DND-41 (cell line): Measurements from ENCODE around the gene MORN1.

Experiments
- ATAC-seq: fragments of 200-7000 bp; cut with Tn5 transposase; 3 replicates; pipeline ENCODE4 v1.9.1; 2021; ENCODE audit warnings: low read depth; ENCODE audit not compliant: insufficient read depth
- DNase-seq: peaks from one replicate; pipeline ENCODE4 v3.0.0-alpha.2; 2020
- H2AFZ ChIP-seq: 2 replicates; pipeline ENCODE4 v1.6.0; 2012; ENCODE audit warnings: low read depth, low read length
- H3K27ac ChIP-seq: 2 replicates; pipeline ENCODE4 v1.5.1; 2012; ENCODE audit warnings: low read length, inconsistent platforms
- H3K27me3 ChIP-seq: fragments of 200-600 bp; sonication (generic); 2 replicates; pipeline ENCODE4 v1.6.0; 2012; ENCODE audit warnings: low read length, mild to moderate bottlenecking, inconsistent platforms; ENCODE audit not compliant: insufficient read depth, poor library complexity
- H3K36me3 ChIP-seq: 2 replicates; pipeline ENCODE4 v1.5.1; 2012; ENCODE audit warnings: low read length, inconsistent platforms; ENCODE audit not compliant: insufficient read depth
- H3K4me1 ChIP-seq: 2 replicates; pipeline ENCODE4 v1.5.1; 2012; ENCODE audit warnings: mild to moderate bottlenecking, low read length; ENCODE audit not compliant: insufficient read depth
- H3K4me2 ChIP-seq: 2 replicates; pipeline ENCODE4 v1.6.0; 2012; ENCODE audit warnings: mild to moderate bottlenecking, moderate library complexity, low read length, inconsistent platforms; ENCODE audit not compliant: insufficient read depth
- H3K4me3 ChIP-seq, 2 experiments: fragments of 200-600 bp in 1 of 2; shearing (Covaris generic) in 1 of 2; 2 replicates each; pipeline ENCODE4 v1.5.1; 2012 to 2016; ENCODE audit warnings: inconsistent platforms in 2 of 2, low read length in 2 of 2, mild to moderate bottlenecking in 2 of 2, low read depth in 1 of 2, moderate library complexity in 1 of 2
- H3K79me2 ChIP-seq: 2 replicates; pipeline ENCODE4 v1.6.0; 2012; ENCODE audit warnings: low read length, inconsistent platforms; ENCODE audit not compliant: insufficient read depth
- H3K9ac ChIP-seq: 2 replicates; pipeline ENCODE4 v1.6.0; 2012; ENCODE audit warnings: low read depth, mild to moderate bottlenecking, inconsistent platforms, low read length, moderate library complexity
- H3K9me3 ChIP-seq: 2 replicates; pipeline ENCODE4 v1.5.1; 2012; ENCODE audit warnings: low read length, moderate library complexity, mild to moderate bottlenecking, inconsistent platforms; ENCODE audit not compliant: insufficient read depth, severe bottlenecking
- H4K20me1 ChIP-seq: 2 replicates; pipeline ENCODE4 v1.6.0; 2012; ENCODE audit warnings: low read length; ENCODE audit not compliant: insufficient read depth
- CTCF ChIP-seq: IDR thresholded peaks from 2 replicates; pipeline ENCODE4 v1.5.1; 2012; ENCODE audit warnings: borderline replicate concordance, low read length, moderate library complexity, mild to moderate bottlenecking; ENCODE audit not compliant: poor library complexity, severe bottlenecking; ENCODE audit errors: extremely low read depth
- EZH2 ChIP-seq: IDR thresholded peaks from 3 replicates; pipeline ENCODE4 v1.6.1; 2012; ENCODE audit warnings: borderline replicate concordance, low read depth, mild to moderate bottlenecking, moderate library complexity, low read length, inconsistent platforms; ENCODE audit not compliant: severe bottlenecking

MORN1 gene

GRCh38 chr1:2425892-2426291 is 34.5 kb upstream of the MORN1 start:
- no peaks in the 10 kb centered on the region for H3K36me3 ChIP-seq
- H3K27ac ChIP-seq, result no peak overlapping the region
- ATAC-seq (no peak), DNase-seq (no peak)
- no peak overlapping the region for H2AFZ ChIP-seq
- no peak overlapping the region for H3K4me3 ChIP-seq
- no peaks in the 10 kb centered on the region for H3K4me1 ChIP-seq
- no peaks in the 10 kb centered on the region for H3K9me3 ChIP-seq
- TF ChIP-seq CTCF (no peak), EZH2 (no peak)
- H3K9ac ChIP-seq, result no peak overlapping the region
- H3K4me2 ChIP-seq, result no peak overlapping the region
- H4K20me1 ChIP-seq, result no peaks in the 10 kb centered on the region
- no peaks in the 10 kb centered on the region for H3K79me2 ChIP-seq
- H3K27me3 ChIP-seq, result no peaks in the 10 kb centered on the region

GRCh38 chr1:2422523-2422922 is 31.2 kb upstream of the MORN1 start:
- Histone ChIP-seq H2AFZ (no peak overlapping the region), H3K4me2 (no peak overlapping the region), H4K20me1 (no peaks in the 10 kb centered on the region; the same call in 1 of the 2 replicates), H3K4me1 (no peaks in the 10 kb centered on the region), H3K27me3 (no peaks in the 10 kb centered on the region), H3K9me3 (no peaks in the 10 kb centered on the region), H3K27ac (no peak overlapping the region), H3K79me2 (no peaks in the 10 kb centered on the region), H3K9ac (no peak overlapping the region), H3K36me3 (no peaks in the 10 kb centered on the region), H3K4me3 (no peak overlapping the region)
- DNase-seq, result no peak
- TF ChIP-seq CTCF (no peak), EZH2 (no peak)
- no peak for ATAC-seq

GRCh38 chr1:2419416-2419815 is 28.1 kb upstream of the MORN1 start:
- no peak overlapping the region for H3K27ac ChIP-seq
- TF ChIP-seq CTCF (no peak), EZH2 (no peak)
- no peak for DNase-seq
- H3K9ac ChIP-seq, result no peak overlapping the region
- ATAC-seq, result no peak
- H3K27me3 ChIP-seq, result no peaks in the 10 kb centered on the region
- no peaks in the 10 kb centered on the region for H3K9me3 ChIP-seq
- peaks cover 12% of the 10 kb centered on the region for H3K4me1 ChIP-seq
- no peak overlapping the region for H2AFZ ChIP-seq
- no peaks in the 10 kb centered on the region for H3K79me2 ChIP-seq
- no peak overlapping the region for H3K4me2 ChIP-seq
- H4K20me1 ChIP-seq, result peaks cover 3% of the 10 kb centered on the region; the same call in 1 of the 2 replicates
- no peak overlapping the region for H3K4me3 ChIP-seq
- no peaks in the 10 kb centered on the region for H3K36me3 ChIP-seq

GRCh38 chr1:2418791-2419320 is 27.5 kb upstream of the MORN1 start:
- Histone ChIP-seq H3K4me2 (no peak overlapping the region), H3K27ac (no peak overlapping the region), H2AFZ (no peak overlapping the region), H3K36me3 (no peaks in the 10 kb centered on the region), H3K4me1 (peaks cover 17% of the 10 kb centered on the region), H3K27me3 (no peaks in the 10 kb centered on the region), H3K79me2 (no peaks in the 10 kb centered on the region), H4K20me1 (peaks cover 3% of the 10 kb centered on the region; the same call in 1 of the 2 replicates), H3K9me3 (no peaks in the 10 kb centered on the region), H3K9ac (no peak overlapping the region), H3K4me3 (no peak overlapping the region)
- TF ChIP-seq CTCF, result no peak
- TF ChIP-seq EZH2, result no peak
- DNase-seq (no peak), ATAC-seq (no peak)
